MM.1S (cell line): ENCODE measurements around the gene ADK.

Source experiments
- DNase-seq: peaks from one replicate; pipeline ENCODE4 v3.0.0-alpha.2; 2015
- H2AFZ ChIP-seq: fragments of 300-600 bp; sonication (generic); 2 replicates; pipeline ENCODE4 v1.6.0; 2016; ENCODE audit warnings: antibody characterized with exemption, low read length
- H3F3A ChIP-seq: fragments of 300-600 bp; sonication (generic); 2 replicates; pipeline ENCODE4 v1.6.1; 2016; ENCODE audit warnings: mild to moderate bottlenecking, antibody characterized with exemption, low read length, moderate library complexity, mixed read lengths; ENCODE audit not compliant: insufficient read depth
- H3K27ac ChIP-seq: fragments of 300-600 bp; sonication (generic); 2 replicates; pipeline ENCODE4 v1.5.1; 2016; ENCODE audit warnings: mild to moderate bottlenecking, low read length
- H3K27me3 ChIP-seq: fragments of 300-600 bp; sonication (generic); replicated peaks from 2 replicates; pipeline ENCODE4 v1.6.0; 2016; ENCODE audit warnings: low read length; ENCODE audit not compliant: insufficient read depth
- H3K36me3 ChIP-seq: fragments of 300-600 bp; sonication (generic); replicated peaks from 2 replicates; pipeline ENCODE4 v1.6.1; 2016; ENCODE audit warnings: mild to moderate bottlenecking, low read length, mixed read lengths; ENCODE audit not compliant: insufficient read depth
- H3K4me1 ChIP-seq: fragments of 300-600 bp; sonication (generic); 2 replicates; pipeline ENCODE4 v1.6.1; 2016; ENCODE audit warnings: low read length, mixed read lengths
- H3K4me2 ChIP-seq: fragments of 300-600 bp; sonication (generic); 2 replicates; pipeline ENCODE4 v1.6.0; 2016; ENCODE audit warnings: low read depth, low read length
- H3K4me3 ChIP-seq: fragments of 300-600 bp; sonication (generic); 2 replicates; pipeline ENCODE4 v1.5.1; 2016; ENCODE audit warnings: low read length, mixed read lengths
- H3K79me2 ChIP-seq: fragments of 300-600 bp; sonication (generic); 2 replicates; pipeline ENCODE4 v1.6.1; 2016; ENCODE audit warnings: mixed run types, low read length, mixed read lengths
- H3K9ac ChIP-seq: fragments of 300-600 bp; sonication (generic); 2 replicates; pipeline ENCODE4 v1.6.1; 2016; ENCODE audit warnings: low read length, mixed read lengths
- H3K9me2 ChIP-seq: fragments of 300-600 bp; sonication (generic); replicated peaks from 2 replicates; pipeline ENCODE4 v1.6.1; 2016; ENCODE audit warnings: mild to moderate bottlenecking, low read length, mixed read lengths; ENCODE audit not compliant: insufficient read depth
- H3K9me3 ChIP-seq: fragments of 300-600 bp; sonication (generic); replicated peaks from 2 replicates; pipeline ENCODE4 v1.6.1; 2016; ENCODE audit warnings: mild to moderate bottlenecking, low read length, mixed read lengths; ENCODE audit not compliant: insufficient read depth
- H4K20me1 ChIP-seq: fragments of 300-600 bp; sonication (generic); 2 replicates; pipeline ENCODE4 v1.6.1; 2016; ENCODE audit warnings: mild to moderate bottlenecking, low read length, moderate library complexity, mixed read lengths; ENCODE audit not compliant: insufficient read depth
- EZH2 ChIP-seq: fragments of 300-600 bp; sonication (generic); optimal IDR thresholded peaks from 2 replicates; pipeline ENCODE3; 2017; ENCODE audit warnings: low read depth, mild to moderate bottlenecking, antibody characterized with exemption, low read length, mixed read lengths
- EZH2phosphoT487 ChIP-seq: fragments of 300-600 bp; sonication (generic); IDR thresholded peaks from 2 replicates; pipeline ENCODE4 v1.6.1; 2018; ENCODE audit warnings: antibody characterized with exemption, low read length
- TF ChIP-seq, protein P1 (sequence below): fragments of 300-600 bp; sonication (generic); IDR thresholded peaks from 2 replicates; pipeline ENCODE4 v1.5.1; 2016; ENCODE audit warnings: antibody characterized with exemption, low read length, mixed read lengths

The ADK gene

DNA sequence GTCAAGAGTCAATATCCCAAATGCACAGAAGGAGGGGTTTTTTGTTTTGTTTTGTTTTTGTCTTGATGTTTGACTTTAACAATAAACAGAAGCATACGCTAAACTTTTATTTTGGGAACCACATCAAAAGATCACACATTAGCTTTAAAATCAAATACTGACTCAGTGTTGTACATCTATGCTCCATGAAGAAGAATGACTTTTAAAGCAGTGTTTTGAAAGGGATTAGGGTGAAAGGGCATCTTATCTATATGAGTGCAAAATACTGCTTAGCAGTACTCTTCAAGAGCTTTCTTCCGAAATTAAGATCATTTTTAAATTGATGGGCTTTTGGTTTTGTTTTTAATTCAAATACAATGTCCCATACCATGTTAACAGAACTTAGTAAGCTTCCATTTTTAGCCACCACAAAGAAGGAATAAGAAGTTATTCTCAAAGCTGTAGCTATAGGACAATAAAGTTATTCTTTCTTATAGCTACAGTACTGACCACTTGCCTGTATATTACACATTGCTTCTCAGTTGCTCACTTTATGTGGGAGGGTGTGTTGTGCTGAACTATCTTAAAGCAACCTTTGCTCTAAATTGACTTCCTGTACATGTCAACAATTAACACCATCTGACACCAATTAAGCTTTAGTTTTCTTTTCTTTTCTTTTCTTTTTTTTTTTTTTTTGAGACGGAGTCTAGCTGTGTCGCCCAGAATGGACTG, 531.1 kb downstream of the ADK start:
- Histone ChIP-seq H4K20me1 (no peaks in the 10 kb centered on the region), H3K36me3 (no peaks in the 10 kb centered on the region), H3K9me2 (no peaks in the 10 kb centered on the region), H2AFZ (no peak overlapping the region), H3F3A (no peaks in the 10 kb centered on the region), H3K9me3 (no peaks in the 10 kb centered on the region), H3K27me3 (no peaks in the 10 kb centered on the region), H3K27ac (no peak overlapping the region), H3K79me2 (no peaks in the 10 kb centered on the region), H3K4me2 (no peak overlapping the region), H3K4me3 (no peak overlapping the region), H3K4me1 (no peaks in the 10 kb centered on the region), H3K9ac (no peak overlapping the region)
- TF ChIP-seq, protein P1, sequence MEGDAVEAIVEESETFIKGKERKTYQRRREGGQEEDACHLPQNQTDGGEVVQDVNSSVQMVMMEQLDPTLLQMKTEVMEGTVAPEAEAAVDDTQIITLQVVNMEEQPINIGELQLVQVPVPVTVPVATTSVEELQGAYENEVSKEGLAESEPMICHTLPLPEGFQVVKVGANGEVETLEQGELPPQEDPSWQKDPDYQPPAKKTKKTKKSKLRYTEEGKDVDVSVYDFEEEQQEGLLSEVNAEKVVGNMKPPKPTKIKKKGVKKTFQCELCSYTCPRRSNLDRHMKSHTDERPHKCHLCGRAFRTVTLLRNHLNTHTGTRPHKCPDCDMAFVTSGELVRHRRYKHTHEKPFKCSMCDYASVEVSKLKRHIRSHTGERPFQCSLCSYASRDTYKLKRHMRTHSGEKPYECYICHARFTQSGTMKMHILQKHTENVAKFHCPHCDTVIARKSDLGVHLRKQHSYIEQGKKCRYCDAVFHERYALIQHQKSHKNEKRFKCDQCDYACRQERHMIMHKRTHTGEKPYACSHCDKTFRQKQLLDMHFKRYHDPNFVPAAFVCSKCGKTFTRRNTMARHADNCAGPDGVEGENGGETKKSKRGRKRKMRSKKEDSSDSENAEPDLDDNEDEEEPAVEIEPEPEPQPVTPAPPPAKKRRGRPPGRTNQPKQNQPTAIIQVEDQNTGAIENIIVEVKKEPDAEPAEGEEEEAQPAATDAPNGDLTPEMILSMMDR = no peak
- no peak for TF ChIP-seq EZH2phosphoT487
- no peak for TF ChIP-seq EZH2
- no peak for DNase-seq

DNA sequence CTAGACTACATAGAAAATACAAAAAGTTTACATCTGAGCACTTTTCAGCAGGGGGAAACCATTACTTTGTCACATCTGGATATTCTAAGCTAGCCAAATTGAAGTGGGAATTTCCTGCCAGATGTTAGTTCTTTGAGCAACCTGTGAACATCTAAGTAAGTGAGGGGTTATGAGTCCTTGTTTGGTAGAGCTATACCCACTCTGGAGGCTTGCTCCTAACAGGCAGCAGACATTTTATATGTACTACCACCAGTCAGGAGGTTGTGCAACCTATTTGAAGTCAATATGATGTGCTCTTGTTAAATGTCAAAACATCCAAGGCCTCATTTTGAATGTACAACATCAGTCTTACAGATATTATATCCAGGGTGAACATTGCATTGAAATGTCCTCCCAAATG, 532.0 kb downstream of the ADK start:
- Histone ChIP-seq H3K9me3 (no peaks in the 10 kb centered on the region), H3K27me3 (no peaks in the 10 kb centered on the region), H2AFZ (no peak overlapping the region), H3K79me2 (no peaks in the 10 kb centered on the region), H3K36me3 (no peaks in the 10 kb centered on the region), H3K4me2 (no peak overlapping the region), H3K4me3 (no peak overlapping the region), H4K20me1 (no peaks in the 10 kb centered on the region), H3F3A (no peaks in the 10 kb centered on the region), H3K9me2 (no peaks in the 10 kb centered on the region), H3K4me1 (no peaks in the 10 kb centered on the region), H3K9ac (no peak overlapping the region), H3K27ac (no peak overlapping the region)
- DNase-seq = no peak
- TF ChIP-seq EZH2 (no peak), EZH2phosphoT487 (no peak)
- TF ChIP-seq, protein P1 = no peak

DNA sequence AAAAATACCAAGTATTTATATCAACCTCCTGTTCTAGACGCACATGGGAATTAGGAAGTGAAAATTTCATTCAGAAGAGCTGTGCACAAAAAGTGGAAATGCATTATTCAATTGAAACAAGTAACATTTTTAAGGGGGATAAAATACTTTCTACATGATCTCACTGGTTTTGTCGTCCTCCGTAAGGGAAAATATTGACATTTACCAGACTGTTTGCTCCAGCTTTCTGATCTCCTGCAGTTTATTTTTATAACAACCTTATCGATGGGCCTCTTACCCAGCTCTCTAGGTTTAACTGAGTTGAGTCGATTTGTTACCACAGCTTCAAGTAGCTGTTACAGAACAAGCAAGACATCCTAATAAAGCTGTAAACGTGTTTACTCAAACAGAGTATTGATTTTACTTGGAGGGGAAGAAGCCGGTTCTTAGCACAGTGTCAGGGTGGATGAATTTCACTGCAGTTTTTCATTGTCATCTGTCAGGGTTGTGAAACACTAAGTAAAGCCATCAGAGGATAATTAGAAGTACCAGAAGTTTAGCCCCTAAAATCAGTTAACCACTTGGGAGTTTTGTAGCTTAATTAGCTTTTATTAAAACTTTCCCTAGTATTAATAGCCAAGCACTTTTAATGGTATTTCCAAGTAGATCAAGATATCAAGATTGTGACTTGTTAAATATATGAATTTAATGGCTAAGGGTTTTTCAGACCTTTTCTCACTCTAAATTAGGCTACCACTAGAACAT, 532.8 kb downstream of the ADK start:
- no peaks in the 10 kb centered on the region for H3K9me2 ChIP-seq
- H3K4me3 ChIP-seq = no peak overlapping the region
- no peak overlapping the region for H2AFZ ChIP-seq
- H4K20me1 ChIP-seq = no peaks in the 10 kb centered on the region
- no peaks in the 10 kb centered on the region for H3K36me3 ChIP-seq
- no peaks in the 10 kb centered on the region for H3F3A ChIP-seq
- no peaks in the 10 kb centered on the region for H3K9me3 ChIP-seq
- H3K79me2 ChIP-seq = no peaks in the 10 kb centered on the region
- no peaks in the 10 kb centered on the region for H3K27me3 ChIP-seq
- H3K4me2 ChIP-seq = no peak overlapping the region
- no peak overlapping the region for H3K27ac ChIP-seq
- no peak for DNase-seq
- no peak for TF ChIP-seq EZH2phosphoT487
- no peak for TF ChIP-seq EZH2
- TF ChIP-seq, protein P1 = no peak
- no peaks in the 10 kb centered on the region for H3K4me1 ChIP-seq
- no peak overlapping the region for H3K9ac ChIP-seq
